ENCODE data around the gene ADISSP.

- TF ChIP-seq CTCF (IDR thresholded peaks at IDR 0.05; ENCODE audit: insufficient read depth, low read length, poor library complexity, severe bottlenecking) (no peak), EZH2phosphoT487 (conservative IDR thresholded peaks at IDR 0.05; ENCODE audit: low read length) (no peak)
Measured at GRCh38 chr20:3803854-3804253, 36.3 kb upstream of the ADISSP start.

Data from SU-DHL-6 (cell line).